Activated CD4-positive, alpha-beta T cell treated with anti-CD3 and anti-CD28 coated beads, Interleukin-2, amount 50 U/mL, for 48 hours (primary cell): ENCODE results near the gene KRT72.
"Not testable (repeated sequence)": the region's sequence is repeated elsewhere in the genome, so short reads cannot be mapped to it uniquely, and the experiment has no call there.

Experiments
- DNase-seq, 2 experiments: peaks; one replicate each; pipeline ENCODE4 v3.0.0-alpha.2; 2020

Gene KRT72

DNA sequence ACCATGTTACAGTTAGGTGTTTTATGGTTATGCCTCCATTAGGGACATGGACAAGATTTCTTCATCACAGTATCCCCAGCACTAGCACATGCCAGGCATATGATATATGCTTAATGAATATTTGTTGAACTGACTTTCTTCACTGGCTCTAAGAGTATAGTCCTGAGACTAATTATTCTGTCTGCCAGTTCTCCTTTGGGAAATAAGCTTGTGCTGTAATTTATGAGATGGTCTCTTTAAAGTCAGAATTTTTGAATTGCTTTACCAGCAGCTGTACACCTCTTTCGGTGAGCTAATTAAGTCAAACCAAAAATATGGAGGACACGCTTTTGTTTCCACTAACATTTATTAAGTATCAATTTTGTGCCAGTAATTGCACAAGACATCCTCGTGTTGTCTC, 4.8 kb upstream of the KRT72 start:
- DNase-seq = no peak

DNA sequence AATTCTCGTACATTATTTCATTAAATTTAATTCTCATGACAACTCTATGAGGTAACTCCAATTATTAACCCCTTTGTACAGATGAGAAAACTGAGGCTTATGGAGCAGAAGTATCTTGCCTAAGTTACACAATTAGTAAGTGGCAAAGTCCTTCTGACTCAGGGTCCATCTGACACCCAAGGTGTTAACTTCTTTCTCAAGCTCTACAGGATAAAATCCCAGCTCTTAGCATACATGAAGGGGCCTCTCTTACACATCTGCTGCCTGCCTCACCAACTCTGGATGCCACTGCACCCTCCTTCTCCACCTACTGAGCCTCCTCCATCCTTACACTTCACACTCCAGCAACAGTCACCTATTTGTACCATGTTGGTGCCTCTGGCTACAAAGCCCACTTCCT, 4.3 kb upstream of the KRT72 start:
- DNase-seq = no peak

DNA sequence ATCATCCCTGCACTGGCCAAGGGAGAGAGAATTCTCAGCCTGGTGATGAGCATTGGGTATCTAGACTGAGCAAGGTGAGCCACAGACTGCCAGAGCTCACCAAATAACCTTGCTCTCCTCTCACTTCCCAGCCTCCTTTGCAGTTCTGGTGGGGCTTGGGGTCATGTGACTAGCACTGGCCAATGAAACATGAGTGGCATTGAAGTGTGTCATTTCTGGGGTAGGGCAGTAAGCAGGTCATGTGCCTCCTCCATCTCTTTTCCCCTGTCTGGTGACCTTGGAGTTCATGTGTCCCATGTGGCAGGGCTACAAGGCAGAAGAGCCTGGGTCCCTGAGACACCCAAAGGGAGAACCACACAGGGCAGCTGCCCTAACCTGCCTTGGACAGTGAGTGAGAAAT, 3.6 kb upstream of the KRT72 start:
- DNase-seq = no peak

- no peak for DNase-seq
Measured at GRCh38 chr12:52603314-52603713, 2.1 kb upstream of the KRT72 start.

DNA sequence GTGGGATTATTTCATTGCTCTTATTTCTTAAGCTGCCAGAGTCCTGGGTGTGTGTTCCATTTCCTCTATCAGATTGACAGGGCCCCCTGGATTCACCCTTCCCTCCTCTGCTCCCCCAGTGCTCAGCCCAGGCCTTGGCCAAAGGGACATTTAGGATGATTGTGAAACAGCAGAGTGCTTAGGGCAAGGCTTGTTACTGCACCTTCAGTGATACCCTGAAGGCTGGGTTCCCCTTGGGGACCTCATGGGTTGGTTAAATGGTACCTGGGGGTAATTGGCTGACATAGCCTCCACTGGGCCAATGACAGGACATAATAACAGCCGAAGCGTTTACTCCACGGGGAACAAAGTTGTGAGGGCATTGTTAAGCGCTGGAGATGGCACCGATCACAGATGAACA, 1.3 kb upstream of the KRT72 start:
- DNase-seq = no peak

DNA sequence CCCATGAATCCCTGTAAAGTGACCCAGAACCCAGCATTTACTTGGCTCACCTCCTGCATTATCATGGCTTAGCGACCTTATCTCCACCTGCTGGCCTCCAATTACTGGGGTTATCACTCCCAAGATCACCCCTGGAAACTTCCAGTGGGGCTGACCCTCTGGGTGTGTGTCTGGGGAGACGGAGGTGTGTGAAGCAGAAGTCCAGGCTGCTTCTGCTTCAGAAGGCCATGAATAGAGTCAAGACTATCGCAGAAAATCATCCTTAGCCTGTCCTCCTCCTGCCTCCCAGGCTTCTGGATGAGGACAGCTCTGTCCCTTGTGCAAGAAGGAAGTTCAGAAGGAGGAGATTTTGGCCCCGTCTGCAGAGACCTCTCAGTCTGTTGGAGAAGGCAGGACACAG, 408 bp upstream of the KRT72 start:
- DNase-seq = no peak

DNA sequence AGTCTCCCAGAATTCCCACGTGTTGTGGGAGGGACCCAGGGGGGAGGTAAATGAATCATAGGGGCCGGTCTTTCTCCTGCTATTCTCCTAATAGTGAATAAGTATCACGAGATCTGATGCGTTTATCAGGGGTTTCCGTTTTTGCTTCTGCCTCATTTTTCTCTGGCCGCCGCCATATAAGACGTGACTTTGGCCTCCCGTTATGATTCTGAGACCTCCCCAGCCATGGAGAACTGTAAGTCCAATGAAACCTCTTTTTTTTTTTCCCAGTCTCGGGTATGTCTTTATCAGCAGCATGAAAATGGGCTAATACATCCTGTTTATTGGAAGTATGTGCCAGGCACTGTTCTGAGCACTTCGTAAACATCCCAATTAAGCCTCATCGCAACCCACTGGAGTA, 788 bp downstream of the KRT72 start:
- no peak for DNase-seq

- no peak for DNase-seq
Measured at GRCh38 chr12:52600071-52600470, 1.2 kb downstream of the KRT72 start.

DNA sequence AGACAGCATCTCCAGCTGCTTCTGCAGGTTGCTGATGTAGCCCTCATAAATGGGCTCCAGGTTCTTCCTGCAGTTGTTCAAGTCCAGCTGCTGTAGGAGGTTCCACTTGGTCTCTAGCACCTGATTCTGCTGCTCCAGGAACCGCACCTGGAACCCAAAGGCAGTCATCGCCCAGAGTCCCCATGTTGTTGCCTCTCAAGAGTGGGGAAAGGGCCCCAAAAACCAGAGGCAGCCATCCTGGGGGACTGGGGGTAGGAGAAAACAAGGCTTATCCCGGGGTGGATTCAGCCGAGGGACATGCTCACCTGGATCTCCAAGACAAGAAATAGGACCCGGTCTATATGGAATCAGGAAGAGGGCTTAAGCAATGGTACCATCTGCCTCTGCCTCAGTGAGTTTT, 2.3 kb downstream of the KRT72 start:
- no peak for DNase-seq

- DNase-seq = not testable (repeated sequence)
Measured at GRCh38 chr12:52594237-52594636, 7.0 kb downstream of the KRT72 start.

DNA sequence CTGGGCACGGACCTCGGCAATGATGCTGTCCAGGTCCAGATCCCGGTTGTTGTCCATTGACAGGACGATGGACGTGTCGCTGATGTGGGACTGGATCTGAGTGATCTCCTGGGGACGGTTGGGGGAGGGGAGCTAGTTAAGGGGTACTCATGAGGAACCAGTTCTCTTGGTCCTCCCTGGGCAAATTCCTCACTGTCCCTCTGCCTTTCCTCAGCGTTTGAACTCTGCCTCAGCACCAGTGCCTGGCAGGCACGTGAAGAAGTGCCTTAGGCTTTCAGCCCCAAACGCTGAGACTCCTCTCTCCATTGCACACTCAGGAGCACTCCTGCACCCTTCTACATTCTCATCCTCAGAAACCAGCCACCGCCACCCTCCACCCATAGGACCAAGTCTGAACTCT, 9.7 kb downstream of the KRT72 start:
- no peak for DNase-seq

GRCh38 chr12:52590021-52590420, 11.2 kb downstream of the KRT72 start:
- DNase-seq = no peak

DNA sequence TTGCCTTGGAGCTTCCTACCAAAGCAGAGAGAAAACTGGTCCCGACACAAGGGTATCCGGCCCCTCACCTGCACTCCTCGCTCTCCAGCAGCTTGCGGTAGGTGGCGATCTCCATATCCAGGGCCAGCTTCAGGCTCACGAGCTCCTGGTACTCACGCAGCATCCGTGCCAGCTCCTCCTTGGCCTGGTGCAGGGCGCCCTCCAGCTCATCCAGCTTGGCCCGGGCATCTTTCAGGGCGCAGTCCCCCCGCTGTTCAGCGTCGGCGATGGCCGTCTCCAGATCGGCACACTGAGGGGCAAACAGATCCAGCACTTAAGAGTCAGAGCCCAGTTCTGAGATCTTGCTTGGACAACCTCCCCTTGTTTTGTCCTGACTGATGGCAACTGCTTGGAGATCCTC, 13.7 kb downstream of the KRT72 start:
- no peak for DNase-seq

DNA sequence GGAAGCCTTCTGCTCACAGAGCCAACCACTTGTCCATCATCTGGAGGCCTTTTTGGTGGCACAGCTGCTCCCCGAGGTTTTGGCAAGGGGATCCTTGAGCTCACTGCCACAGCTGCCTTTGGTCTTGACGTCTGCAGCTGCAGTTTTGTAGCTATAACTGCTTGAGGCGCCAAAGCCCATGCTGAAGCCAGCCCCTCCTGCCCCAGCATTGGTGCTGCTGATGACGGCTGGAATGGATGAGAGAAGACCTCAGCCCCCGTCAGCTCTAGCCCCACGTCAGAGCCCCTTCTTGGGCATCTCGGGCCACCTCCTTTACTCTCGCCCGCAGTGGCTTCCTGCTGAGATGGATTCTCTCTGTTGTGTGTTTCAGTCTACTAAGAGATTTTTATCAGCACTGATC, 15.3 kb downstream of the KRT72 start:
- peak; percentile 22 to 32 for DNase-seq

GRCh38 chr12:52585066-52585465, 16.2 kb downstream of the KRT72 start:
- no peak for DNase-seq

DNA sequence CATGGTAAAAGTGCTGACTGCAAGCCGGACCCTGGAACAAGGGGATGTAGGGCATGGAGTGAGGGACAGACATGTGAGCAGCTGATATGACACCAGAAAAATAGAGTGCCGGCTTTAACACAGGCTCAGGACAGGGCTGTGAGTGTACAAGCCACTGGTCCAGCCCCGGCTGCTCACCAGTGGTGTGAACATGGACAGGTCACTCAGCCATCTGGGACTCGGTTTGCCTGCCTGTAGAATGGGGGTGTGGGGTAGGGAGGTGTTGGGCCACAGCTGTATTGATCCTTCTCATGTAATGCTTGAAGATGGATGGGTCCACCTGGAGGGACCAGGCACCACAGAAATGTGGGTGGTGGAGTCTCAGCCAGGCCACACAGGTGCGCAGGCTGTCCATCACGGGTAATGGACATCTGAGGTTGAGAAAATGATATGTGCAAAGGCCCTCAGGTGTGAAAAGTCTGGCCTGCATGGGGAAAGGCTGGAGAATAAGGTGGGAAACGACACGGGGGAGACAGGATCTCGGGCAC, 17.0 kb downstream of the KRT72 start:
- no peak for DNase-seq

DNA sequence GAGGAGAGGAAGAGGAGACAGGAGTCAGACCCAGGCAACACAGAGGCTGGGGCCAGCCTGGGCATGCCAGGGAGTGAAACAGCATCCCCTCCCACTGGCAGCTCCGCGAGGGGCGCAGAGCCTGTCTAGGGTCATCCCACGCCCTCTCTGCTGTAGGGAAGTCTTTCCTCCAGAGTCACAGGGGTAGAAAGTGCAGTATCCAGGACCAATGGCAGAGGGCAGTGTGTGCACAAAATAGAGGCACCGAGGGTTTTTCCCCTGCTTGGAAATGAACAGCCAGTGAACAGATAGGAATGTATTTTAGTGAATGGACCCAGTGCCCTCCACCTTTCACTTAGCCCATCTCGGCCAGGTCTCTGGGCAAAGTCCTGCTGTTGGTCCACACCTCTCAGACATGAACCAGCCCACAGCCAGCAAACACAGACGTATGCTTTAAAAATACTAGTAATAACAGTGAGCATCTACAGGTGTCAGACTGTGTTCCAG, 18.2 kb downstream of the KRT72 start:
- peak; percentile 65 to 74 for DNase-seq

GRCh38 chr12:52582486-52582885, 18.8 kb downstream of the KRT72 start:
- DNase-seq = no peak

- DNase-seq = no peak
Measured at GRCh38 chr12:52581481-52581880, 19.8 kb downstream of the KRT72 start.

- no peak for DNase-seq
Measured at GRCh38 chr12:52581066-52581465, 20.2 kb downstream of the KRT72 start.

- DNase-seq = no peak
Measured at GRCh38 chr12:52580496-52580895, 20.8 kb downstream of the KRT72 start.

DNA sequence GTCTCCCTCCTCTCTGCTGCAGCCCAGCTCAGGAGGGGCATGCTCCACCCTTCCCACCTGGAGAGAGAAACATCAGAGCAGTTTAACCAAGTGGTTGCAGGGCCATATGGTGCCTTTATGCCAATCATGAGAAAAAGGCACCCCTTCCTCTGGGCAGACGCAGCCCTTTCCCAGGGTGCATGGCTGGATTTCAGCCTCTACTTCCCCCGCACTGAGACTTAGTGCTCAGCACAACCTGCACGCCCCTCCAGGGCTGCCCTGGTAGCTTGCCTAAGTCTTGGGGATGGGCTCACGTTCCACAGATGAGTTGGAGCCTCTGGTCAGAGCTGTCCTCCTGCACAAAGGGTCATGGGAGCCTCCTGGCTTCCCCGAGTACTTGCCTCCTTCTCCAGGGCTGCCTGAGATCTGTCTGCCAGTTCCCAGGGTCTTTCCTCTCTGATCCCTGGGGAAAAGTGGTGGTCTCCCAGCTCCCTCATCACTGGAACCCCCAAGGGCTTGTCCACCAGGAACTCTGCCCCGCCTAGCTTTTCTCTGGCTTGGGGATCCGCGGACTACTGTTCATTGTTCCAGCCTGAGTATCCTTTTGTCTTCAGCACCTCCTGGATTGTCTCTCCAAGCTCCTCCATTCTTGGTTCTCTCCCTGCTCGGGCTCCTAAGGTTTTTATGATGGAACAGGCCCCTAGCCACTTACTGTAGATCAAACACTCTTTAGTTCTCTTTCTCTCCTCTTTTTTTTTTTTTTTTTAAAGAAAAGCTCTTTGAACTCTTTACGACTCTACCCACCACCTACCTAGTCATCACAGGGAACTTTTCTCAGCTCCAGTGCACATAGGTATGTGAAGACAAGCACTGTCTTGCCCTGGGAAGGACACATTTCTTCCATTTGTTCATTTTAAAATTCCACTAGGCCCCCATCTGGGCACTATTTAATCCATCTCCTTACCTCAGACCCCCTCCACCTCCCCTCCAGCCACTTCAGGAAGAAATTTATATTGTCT, 21.5 kb downstream of the KRT72 start:
- DNase-seq = no peak

GRCh38 chr12:52578469-52578868, 22.8 kb downstream of the KRT72 start:
- no peak for DNase-seq

DNA sequence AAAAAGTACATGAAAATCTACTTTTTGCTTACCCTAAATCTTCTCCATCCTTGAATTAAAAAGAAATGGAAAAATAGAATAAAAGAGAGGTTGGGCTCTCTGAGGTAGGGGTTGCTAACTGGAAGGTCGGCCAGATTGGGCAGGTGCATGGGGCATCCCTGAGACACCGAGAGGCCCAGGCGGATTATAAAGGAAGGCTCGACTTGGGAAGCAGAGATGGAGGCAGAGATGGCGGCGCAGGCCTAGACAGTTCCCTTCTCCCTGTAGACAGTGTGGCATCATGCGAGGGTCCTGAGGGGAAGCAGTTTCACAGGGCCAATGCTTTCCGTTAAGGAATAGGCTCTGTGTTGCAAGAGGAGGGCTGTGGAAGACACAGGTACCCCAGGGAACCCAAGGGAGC, 23.9 kb downstream of the KRT72 start:
- no peak for DNase-seq

- DNase-seq = no peak
Measured at GRCh38 chr12:52575948-52576347, 25.3 kb downstream of the KRT72 start.
